Lower leg skin (tissue), 4 donors: Measurements from ENCODE around the gene TNFSF10. TPM values are rescaled to one million over a fixed set of nuclear protein-coding genes. Genes with fewer than 3 reads are reported as not detected.
A peak's percentile ranks its signal among the peaks of the same experiment; 100 is the strongest.

Experiments used
- DNase-seq, 2 donors: peaks; one replicate each; pipeline ENCODE4 v3.0.0-alpha.2; 2019; ENCODE audit warnings: low spot score in 2 of 2
- H3K4me3 ChIP-seq: fragments of 200-600 bp; sonication (generic); 2 replicates; pipeline ENCODE4 v1.5.1; 2017; ENCODE audit warnings: mild to moderate bottlenecking, low read depth; ENCODE audit not compliant: poor library complexity, severe bottlenecking
- CTCF ChIP-seq, 3 donors: fragments of 450-650 bp; IDR thresholded peaks; one replicate each; pipeline ENCODE4 v1.5.1; 2016; ENCODE audit warnings: antibody characterized with exemption in 3 of 3, mild to moderate bottlenecking in 3 of 3, moderate library complexity in 2 of 3
- POLR2A ChIP-seq, 2 donors: fragments of 450-650 bp; IDR thresholded peaks; one replicate each; pipeline ENCODE4 v1.6.1; 2016 to 2017; ENCODE audit warnings: antibody characterized with exemption in 2 of 2, mild to moderate bottlenecking in 1 of 2, moderate library complexity in 1 of 2
- WGBS, 2 donors: methylation state at CpG; one replicate each; pipeline ENCODE4 v1.1.5; 2018; 5-methylcytosine and 5-hydroxymethylcytosine counted together
- intact Hi-C: fragments of 100-400 bp; cut with DNase I; formaldehyde crosslinking; loops from one replicate; pipeline ENCODE4 v1.15.0; 2023; ENCODE audit warnings: low total_unique reads
- total RNA-seq, 4 donors: library from RNA; depleted of rRNA; stranded (reverse); fragments of >200 nt; gene quantifications; one replicate each; pipeline ENCODE4 v1.1.0, GENCODE V29; 2016

The TNFSF10 gene
- total RNA-seq, 4 donors from 2014 or later, result 57.5 to 75.2 (median 68.4) TPM

- intact Hi-C loops, result no loop called here
- 10 to 11% methylated on average over 8 of the region's 8 CpGs for WGBS, 2 donors
- DNase-seq, result peak in 1 of 2 donors; percentile 65
- H3K4me3 ChIP-seq, result no peak overlapping the region
- TF ChIP-seq CTCF (IDR thresholded peaks at IDR 0.05), result no peak
- TF ChIP-seq POLR2A (IDR thresholded peaks at IDR 0.05), result no peak
Measured at GRCh38 chr3:172562871-172563865, 39.9 kb upstream of the TNFSF10 start.

- TF ChIP-seq POLR2A (IDR thresholded peaks at IDR 0.05), result no peak
- no peak for TF ChIP-seq CTCF (IDR thresholded peaks at IDR 0.05)
- no peak overlapping the region for H3K4me3 ChIP-seq
- intact Hi-C loops, result no loop called here
- WGBS, 2 donors, result 68 to 73% methylated on average over 12 of the region's 12 CpGs
- peak in 1 of 2 donors; percentile 36 for DNase-seq
Measured at GRCh38 chr3:172561897-172562640, 38.8 kb upstream of the TNFSF10 start.

- TF ChIP-seq CTCF (IDR thresholded peaks at IDR 0.05), result no peak
- TF ChIP-seq POLR2A (IDR thresholded peaks at IDR 0.05), result no peak
- intact Hi-C loops, result no loop called here
- 42 to 56% methylated on average over 1 of the region's 1 CpG for WGBS, 2 donors
- no peak for DNase-seq
- no peak overlapping the region for H3K4me3 ChIP-seq
Measured at GRCh38 chr3:172560586-172560985, 37.4 kb upstream of the TNFSF10 start.

- DNase-seq, result no peak
- WGBS, 2 donors, result 55 to 69% methylated on average over 4 of the region's 4 CpGs
- intact Hi-C loops, result no loop called here
- no peak for TF ChIP-seq CTCF (IDR thresholded peaks at IDR 0.05)
- TF ChIP-seq POLR2A (IDR thresholded peaks at IDR 0.05), result no peak
- H3K4me3 ChIP-seq, result no peak overlapping the region
Measured at GRCh38 chr3:172560026-172560425, 36.8 kb upstream of the TNFSF10 start.

GRCh38 chr3:172559020-172559419 lies 35.8 kb upstream of the TNFSF10 start:
- no peak overlapping the region for H3K4me3 ChIP-seq
- WGBS, 2 donors, result 65 to 79% methylated on average over 3 of the region's 3 CpGs
- intact Hi-C loops, result no loop called here
- TF ChIP-seq POLR2A (IDR thresholded peaks at IDR 0.05) (no peak), CTCF (IDR thresholded peaks at IDR 0.05) (no peak)
- peak in 1 of 2 donors; percentile 58 for DNase-seq
